ENCODE data around the gene INPP5K.

The INPP5K gene

GRCh38 chr17:1521086-1521640 lies 4.8 kb upstream of the INPP5K start:
- no peaks in the 10 kb centered on the region for H3K9me3 Mint-ChIP-seq
- H3K4me3 Mint-ChIP-seq = no peak overlapping the region
- H3K4me1 Mint-ChIP-seq = peaks cover 16% of the 10 kb centered on the region
- DNase-seq = no peak
- H3K36me3 Mint-ChIP-seq (ENCODE audit: low read depth) = peaks cover 31% of the 10 kb centered on the region
- H3K27ac Mint-ChIP-seq = peak overlapping the region; percentile 89
- TF ChIP-seq CTCF (IDR thresholded peaks at IDR 0.05) = no peak
- no peaks in the 10 kb centered on the region for H3K27me3 Mint-ChIP-seq (ENCODE audit: low read depth, poor library complexity)

DNA sequence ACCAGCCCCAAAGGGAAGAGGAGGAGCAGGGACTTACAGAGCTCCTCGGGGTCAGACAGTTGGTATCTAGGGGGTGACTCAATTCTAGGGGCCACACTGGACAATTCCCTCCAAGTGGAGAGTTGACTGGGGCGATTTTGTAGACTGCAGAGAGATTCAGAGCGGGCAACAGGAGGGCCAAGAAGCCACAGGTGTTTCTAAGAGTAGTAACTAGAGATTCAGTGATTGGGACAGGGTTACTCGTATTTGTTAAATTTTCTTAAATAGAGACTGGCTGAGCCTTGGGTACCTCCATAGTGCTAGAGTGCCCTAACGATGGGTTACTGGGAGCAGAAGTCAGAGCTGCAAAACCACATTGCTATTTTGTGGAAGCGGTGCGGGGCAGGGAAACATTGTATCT lies 3.3 kb upstream of the INPP5K start:
- Mint-ChIP-seq H3K36me3 (ENCODE audit: low read depth) (peaks cover 24% of the 10 kb centered on the region), H3K27ac (peak overlapping the region; percentile 85), H3K4me3 (no peak overlapping the region)

DNA sequence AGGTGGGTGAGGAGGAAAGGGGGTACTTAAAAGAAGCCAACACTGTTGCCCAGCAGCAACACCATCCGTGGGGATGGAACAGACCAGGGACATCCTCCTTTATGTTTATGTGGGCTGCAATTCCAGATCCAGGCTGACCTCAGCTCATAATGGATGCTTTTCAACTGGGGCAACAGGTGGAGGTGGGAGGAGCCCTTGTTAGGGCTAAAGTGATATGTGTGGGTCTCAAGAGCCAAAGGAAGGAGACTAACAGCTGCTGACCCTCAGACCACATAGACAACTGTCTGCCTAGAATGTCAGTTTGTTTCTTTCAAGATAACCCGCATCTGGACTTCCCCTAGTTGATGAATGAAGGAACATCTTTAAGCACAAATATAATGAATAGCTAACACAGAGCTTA lies 2.0 kb upstream of the INPP5K start:
- Mint-ChIP-seq H3K36me3 (ENCODE audit: low read depth) (peaks cover 24% of the 10 kb centered on the region), H3K27me3 (ENCODE audit: low read depth, poor library complexity) (no peaks in the 10 kb centered on the region), H3K27ac (peak overlapping the region; percentile 61), H3K9me3 (no peaks in the 10 kb centered on the region), H3K4me1 (peaks cover 38% of the 10 kb centered on the region), H3K4me3 (peak overlapping the region; percentile 89)
- no peak for TF ChIP-seq CTCF (IDR thresholded peaks at IDR 0.05)
- no peak for DNase-seq

More for the DNA sequence above, 3.3 kb upstream of the INPP5K start:
- Mint-ChIP-seq H3K4me1 (peaks cover 28% of the 10 kb centered on the region), H3K9me3 (no peaks in the 10 kb centered on the region), H3K27me3 (ENCODE audit: low read depth, poor library complexity) (no peaks in the 10 kb centered on the region)
- TF ChIP-seq CTCF (IDR thresholded peaks at IDR 0.05) = no peak
- DNase-seq = no peak

DNA sequence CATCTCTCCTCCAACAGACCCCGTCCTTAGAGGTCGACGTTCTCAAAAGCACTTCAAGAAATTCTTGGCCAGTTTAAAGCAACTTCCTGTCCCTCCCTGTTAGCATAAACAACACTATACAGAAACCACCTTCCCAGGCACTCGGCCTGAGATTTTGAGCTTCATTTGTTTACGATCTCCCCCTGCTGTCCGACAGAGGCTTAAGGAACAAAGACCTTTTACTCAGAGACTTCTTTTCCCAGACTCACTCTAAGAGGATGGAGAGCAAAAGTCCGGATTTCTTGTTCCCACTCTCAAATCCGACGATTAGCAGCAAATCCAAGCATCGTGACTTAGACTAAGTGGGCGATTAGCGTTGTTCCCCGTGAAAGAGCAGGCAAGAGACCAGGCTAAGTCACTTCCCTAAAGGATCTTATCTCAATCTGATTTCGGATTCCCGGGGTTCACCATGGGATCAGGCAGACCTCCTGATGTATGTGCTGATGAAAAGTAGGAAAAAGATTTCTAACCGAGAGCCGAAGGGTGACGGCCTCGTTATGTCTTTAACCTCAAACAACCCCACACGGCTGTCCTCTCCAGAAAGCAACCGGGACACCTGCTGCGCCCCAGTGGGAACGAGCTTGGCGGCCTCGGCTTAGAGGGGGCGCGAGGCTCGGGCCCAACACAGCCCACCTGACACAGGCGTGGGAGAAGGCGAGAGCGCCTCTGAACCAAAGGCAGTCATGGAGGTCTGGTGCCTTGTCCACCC lies 598 bp downstream of the INPP5K start:
- peak overlapping the region; percentile 89 for H3K4me3 Mint-ChIP-seq
- peak; percentile 44 for DNase-seq

DNA sequence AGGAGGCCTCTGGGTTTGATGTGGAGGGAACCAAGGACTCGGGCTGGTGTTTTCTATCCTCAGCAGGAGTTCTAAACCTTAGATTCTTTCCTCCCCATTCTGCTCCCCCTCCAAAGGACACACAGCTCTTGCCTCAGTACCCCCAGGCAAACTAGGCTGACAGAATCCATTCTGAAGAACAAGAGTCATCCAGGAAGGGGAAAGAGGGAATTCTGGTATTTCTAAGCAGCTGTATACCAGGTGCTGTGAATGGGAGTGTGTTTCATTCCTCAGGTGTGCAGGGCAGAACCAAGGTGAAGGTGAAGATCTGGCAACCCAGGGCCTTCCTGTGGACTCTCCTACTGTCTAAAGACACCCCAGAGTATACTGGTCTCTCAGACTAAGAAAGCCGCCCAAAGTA lies 4.1 kb downstream of the INPP5K start:
- H3K27ac Mint-ChIP-seq = no peak overlapping the region
- H3K9me3 Mint-ChIP-seq = no peaks in the 10 kb centered on the region

More for the DNA sequence above, 598 bp downstream of the INPP5K start:
- Mint-ChIP-seq H3K36me3 (ENCODE audit: low read depth) (peaks cover 12% of the 10 kb centered on the region), H3K9me3 (no peaks in the 10 kb centered on the region), H3K27ac (peak overlapping the region; percentile 91), H3K27me3 (ENCODE audit: low read depth, poor library complexity) (no peaks in the 10 kb centered on the region), H3K4me1 (peaks cover 49% of the 10 kb centered on the region)
- peak; percentile 54 for TF ChIP-seq CTCF (IDR thresholded peaks at IDR 0.05)

More for the DNA sequence above, 4.1 kb downstream of the INPP5K start:
- TF ChIP-seq CTCF (IDR thresholded peaks at IDR 0.05) = no peak
- Mint-ChIP-seq H3K36me3 (ENCODE audit: low read depth) (no peaks in the 10 kb centered on the region), H3K4me3 (no peak overlapping the region), H3K4me1 (peaks cover 60% of the 10 kb centered on the region), H3K27me3 (ENCODE audit: low read depth, poor library complexity) (no peaks in the 10 kb centered on the region)
- no peak for DNase-seq
